NCI-H510A treated with DMSO at 0.1 percent for 48 hours (cell line): Measurements from ENCODE around the gene CACNA1C.

Experiments used
- DNase-seq: peaks from one replicate; lab custom pipeline; 2025; lab: John Stamatoyannopoulos, UW

Gene CACNA1C

DNA sequence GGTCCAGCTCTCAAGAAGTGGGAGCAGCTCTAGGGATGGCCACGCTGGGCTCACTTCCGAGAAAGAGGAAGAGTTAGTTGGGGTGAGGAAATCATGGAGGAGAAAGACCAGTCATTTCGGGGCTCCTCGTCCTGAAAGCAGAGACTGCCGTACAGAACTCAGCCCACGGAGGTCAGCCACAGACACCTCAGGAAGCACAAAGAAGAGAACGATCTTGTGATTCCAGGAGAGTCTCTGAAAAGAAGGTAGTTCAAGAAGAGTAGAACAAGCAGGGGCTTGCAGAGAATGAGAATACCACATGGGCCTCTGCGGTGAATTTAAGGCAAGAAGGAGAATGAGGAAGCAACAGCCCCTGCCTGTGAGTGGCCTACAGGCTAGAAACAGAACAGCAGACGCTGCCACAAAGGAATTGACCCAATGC, 311.9 kb downstream of the CACNA1C start:
- no peak for DNase-seq

DNA sequence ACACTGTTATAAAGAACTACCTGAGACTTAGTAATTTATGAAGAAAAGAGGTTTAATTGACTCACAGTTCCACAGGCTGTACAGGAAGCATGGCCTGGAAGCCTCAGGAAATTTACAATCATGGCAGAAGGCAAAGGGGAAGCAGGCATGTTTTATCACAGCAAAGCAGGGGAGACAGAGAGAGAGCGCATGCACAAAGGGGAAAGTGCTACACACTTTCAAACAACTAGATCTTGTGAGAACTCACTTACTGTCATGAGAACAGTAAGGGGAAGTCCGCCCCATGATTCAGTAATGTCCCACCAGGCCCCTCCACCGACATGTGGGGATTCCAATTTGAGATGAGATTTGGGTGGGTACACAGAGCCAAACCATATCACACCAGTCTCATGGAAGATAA, 313.9 kb downstream of the CACNA1C start:
- no peak for DNase-seq

DNA sequence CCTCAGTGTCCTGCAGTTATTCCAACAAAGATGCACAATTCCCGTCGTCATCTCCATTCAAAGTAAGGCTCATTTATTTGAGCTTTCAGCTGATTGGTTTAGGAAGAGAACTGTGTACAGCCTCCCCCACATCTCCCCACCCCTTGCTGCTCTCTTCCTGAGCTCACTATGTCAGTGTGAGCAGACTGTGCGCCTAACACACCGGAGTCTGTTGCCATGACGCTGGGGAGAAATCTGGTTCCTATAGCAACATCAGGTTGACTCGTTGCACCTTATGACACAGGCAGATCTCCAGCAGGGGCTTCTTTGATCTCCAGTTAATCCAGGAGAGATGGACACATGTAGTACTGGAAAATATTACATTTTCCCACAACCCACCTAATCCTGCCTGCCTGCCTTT, 319.4 kb downstream of the CACNA1C start:
- no peak for DNase-seq

DNA sequence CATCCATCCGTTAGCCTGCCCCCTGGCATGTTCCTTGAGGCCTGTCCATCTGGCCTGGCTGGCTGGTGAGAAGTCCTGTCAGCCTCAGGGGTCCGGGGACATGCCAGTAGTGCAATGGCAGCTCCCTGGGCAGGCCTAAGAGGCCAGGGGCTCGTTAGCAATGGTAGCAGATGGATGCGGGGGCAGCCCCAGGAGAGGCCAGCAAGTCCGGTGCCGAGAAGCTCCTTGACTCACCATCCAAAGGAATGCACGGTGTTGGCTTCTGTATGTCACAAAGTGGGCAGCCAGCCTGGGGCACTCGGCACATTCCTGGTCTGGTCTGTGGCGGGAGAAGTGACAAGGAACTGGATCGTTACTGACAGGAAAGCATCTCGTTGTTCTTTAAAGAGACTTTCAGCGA, 319.9 kb downstream of the CACNA1C start:
- DNase-seq: no peak

DNA sequence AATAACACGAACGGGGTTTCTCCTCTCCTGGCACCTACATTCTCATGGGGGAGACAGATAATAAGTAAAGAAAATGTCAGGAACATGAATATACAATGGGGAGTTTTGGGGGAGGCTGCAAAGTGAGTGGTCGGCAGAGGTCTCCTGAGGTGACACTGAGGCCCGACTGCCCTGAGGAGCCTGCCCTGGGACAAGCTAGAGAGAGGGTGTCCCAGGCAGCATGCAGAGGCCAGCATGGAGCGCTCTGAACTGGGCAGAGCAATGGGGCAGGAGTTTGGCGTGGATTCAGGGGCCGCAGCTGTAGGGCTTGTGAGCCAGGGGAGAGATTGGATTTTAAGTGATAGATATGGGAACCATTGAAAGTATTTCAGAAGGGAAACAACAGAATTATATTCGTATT, 320.5 kb downstream of the CACNA1C start:
- DNase-seq: no peak

DNA sequence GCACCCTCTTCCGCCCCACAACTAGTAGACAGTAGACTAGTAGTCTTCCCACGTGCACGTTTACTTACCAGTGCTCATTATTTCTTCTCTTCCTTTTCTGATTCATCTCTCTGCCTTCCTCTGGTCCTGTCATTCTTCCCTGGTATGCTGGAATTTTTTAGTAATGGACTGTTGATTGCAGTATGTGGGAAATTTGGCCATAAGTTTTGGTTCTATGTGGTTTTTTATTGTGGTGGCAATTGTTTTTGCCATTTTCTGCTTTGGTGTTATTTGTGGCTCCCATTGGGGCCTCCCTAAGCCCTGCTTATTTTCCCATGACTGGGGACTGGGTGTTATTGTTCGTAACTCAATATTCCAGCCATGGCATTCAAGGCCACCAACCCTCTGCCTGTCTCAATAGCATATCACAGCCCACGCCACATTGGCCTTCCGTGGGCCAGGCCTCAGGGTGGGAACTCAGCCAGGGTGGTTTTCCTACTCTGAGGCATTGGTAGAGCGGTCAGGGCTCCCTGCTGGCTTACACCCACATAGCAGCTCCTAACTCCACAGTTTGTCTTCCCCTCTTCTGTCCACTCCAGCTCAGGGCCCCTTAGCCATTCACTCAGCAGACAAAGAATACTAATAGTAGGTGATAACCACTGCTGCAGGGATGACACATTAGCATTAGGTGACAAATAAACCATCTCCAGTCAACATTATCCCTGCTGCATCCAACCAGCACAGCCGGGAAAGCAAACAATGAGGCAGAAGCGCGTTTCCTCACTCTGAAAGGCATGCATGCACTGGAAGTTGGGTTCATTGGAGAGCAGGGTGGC, 321.5 kb downstream of the CACNA1C start:
- no peak for DNase-seq

DNA sequence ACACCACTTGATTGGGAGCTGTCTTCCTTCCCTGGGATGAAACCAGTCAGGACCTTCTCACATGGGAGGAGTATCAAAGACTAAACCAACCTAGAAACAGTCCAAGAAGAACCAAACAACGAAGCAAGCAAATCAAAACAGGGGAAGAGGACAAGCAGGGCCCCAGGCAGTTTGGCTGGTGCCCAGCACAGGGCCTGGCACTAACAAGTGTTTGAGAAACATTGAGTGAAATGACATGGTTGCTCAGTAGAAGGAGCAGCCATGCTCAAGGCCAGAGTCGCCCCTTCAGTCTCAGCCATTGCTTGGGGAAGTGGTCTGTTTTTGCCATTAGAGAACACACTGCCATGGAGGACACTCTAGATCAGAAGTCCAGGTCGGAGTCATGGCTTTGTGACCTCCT, 323.1 kb downstream of the CACNA1C start:
- DNase-seq: no peak

DNA sequence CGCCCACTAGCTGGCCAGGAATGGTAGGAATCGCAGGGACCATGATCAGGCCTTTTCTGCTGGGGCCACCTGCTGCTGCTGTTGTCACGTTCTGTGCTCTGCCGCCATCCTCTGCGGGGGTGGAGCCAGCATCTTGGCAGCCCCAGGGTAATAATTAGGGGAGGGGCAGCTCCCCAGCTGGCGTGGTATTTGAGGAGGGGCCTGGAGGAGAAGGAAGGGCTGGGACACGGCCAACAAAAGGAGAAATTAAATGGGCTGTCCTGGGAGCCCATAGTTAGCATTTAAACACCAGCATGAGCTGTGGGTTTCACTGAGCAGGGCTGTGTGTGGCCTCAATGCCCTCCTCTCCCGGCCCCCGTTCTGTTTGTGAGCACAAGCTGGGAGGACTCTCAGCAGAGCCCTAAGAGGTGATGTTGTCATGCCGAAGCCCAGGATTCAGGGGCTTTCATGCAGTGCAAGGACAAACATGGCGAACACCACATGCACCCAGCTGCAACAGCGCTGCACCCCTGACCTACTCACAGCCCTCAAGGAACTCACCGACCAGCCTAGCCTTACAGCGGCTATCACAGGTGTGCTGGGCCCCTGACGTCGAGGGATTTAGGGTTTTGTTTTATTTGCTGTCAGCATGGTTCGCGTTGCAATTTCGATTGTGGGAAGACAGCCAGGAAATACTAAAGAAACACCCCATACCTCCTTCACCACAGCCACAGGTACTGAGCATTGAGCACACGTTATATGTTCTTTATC, 324.3 kb downstream of the CACNA1C start:
- peak; percentile 42 for DNase-seq

DNA sequence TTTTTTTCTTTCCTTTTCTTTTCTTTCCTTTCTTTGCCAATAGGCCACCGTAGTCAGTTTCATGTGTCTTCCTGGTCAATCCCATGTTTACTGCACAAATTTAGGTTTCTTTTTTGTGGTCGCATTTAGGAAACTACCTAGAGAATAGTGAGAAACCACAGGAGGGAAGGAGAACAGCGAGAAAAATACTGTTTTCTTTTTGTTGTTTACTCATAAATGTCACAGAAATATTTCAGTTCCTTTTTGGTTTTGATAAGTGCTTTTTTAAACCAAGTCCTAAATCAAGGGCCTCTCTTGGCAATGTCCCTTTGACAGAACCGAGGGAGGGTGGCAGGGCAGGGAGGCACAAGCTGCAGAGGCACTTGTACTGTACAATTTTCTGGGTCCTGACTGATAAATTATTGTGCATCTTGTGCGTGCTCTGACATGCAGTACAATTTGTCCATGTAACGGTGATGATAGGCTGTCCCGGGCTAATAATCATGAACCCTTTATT, 326.1 kb downstream of the CACNA1C start:
- no peak for DNase-seq

DNA sequence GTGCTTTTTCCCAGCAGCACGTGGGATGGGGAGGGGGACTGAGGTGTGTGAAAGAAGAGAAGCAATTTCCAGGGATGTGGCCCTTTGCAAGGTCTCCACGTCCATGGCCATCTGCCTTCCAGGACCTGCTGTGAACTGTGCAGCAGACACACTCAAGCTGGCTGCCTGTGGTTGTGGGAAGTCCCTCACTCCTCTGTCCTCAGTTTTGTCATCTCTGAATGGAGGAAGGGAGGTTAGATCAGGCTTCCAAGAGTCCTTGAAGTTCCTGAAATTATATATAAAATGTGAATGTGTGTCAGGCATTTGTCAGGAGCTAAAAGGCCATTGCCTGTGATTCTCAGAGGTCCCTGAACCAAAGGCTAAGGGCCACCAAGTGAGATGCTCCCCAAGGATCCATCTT, 328.2 kb downstream of the CACNA1C start:
- no peak for DNase-seq

DNA sequence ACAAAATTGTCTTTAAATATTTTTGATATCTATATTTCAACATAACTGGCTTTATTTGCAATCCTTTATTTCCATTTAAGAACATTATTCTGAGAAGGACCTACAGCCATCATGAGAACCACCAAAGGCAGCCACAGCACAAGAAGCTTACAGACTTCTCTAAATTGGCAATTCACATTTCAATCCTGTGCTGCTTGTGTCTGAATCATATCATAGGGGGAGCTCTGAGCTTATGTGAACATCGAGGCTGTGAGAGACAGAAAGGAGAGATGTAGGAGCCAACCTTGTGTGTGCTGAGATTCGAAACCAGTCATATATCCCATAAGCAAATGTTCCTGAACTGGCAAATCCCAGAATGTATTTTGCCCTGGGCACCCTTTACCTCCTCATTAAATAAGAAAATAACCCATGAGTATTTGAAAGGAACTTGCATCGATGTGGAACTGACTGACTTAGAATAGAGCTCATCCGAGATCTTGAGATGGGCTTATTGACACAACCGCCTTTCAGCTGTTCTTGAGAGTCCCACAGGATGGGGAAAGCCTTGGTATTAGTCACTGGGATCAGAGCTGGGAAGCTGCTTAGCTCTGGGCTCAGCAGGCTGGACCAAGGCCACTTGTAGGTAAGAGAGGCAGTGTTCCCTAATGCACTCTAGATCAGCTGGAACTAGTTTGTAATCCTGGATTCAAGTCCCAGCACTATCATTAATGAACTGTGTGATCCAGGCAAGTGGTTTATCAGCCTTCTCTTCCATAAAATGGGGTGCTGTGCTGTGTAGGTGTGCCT, 329.8 kb downstream of the CACNA1C start:
- DNase-seq: no peak

DNA sequence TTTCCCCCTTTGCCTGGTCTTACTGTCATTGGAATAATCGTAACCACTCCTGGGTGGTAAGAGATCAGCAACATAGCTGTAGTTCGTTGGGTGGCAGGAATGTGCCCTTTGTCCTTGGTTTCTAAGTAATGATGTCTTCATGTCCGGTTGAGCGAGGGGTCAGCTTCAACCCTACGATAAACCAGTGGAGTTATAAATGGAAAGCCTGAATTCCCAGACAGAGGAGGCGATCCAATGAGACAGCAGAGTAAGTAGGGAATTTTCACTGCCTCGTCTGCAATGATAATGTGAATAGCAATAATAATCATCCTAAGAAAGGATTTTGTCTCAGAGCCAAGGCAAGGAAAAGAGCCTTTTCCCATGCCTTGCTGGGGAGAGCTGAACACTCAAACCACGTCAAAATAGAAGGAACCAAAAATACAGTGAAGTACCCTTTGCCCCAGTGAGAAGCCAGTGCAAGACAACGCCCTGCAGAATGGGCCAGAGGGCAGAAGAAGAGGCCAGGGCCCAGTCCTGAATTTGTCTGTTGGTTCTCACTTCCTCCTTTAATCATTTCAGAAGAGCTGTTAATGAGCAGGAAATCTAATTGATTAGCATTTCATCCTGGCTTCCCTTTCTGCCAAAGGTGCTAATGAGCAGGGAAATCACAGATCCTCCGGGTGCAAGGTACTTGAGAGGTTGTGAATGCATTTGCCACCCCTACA, 330.7 kb downstream of the CACNA1C start:
- no peak for DNase-seq

DNA sequence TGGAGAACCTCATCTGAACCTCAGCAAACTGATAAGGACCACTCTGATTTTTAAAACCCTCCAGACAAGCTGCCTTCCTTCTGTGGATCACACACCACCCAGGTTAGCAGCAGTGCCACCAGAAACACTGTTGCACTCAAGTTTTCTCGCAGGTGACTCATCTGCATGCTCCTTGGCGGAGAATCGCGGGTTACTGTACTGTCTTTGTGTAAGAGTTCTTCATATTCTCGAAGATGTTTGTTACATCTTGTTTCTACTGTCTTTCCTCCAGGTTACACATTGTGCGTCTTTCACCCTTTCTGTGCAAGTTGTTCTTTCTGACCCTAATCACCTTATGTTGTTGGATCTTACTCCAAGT, 331.2 kb downstream of the CACNA1C start:
- DNase-seq: no peak

DNA sequence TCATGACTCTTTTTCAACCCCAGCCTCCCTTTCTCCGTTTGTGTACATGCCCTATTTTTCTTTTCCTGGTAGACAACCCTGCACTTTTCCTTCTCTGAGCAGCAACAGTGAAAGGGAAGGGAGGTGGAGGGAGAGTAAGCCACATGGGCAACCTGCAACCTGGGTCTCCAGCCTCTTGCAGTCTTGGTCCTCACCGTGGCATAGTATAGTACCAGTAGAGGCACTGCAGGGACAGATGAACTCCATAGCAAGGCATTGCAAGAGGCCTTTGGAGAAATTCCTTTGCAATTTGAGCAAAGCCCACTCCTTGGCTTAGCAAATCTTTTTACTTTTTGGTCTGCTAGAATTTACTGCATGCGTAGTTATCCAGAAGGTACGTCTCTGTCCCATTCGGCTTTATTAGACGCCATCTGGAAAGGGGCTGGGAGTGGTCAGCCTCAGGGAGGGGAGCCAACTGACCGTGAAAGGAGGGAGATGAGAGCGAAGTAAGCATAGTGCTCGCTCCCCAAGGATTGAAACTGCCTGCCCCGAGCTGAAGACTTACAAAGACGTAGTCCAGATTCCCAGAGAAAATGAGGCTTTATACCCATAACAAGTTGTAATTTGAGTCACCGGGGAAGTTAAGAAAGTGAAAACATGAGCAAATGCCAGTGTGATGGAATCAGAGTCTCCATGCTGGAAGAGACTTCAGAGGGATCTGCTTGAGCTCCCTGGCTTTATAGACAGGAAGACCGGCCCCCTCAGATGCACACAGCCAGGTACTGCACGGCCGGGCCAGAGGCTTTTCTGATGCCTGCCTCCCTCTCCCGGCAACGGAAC, 332.0 kb downstream of the CACNA1C start:
- DNase-seq: no peak

DNA sequence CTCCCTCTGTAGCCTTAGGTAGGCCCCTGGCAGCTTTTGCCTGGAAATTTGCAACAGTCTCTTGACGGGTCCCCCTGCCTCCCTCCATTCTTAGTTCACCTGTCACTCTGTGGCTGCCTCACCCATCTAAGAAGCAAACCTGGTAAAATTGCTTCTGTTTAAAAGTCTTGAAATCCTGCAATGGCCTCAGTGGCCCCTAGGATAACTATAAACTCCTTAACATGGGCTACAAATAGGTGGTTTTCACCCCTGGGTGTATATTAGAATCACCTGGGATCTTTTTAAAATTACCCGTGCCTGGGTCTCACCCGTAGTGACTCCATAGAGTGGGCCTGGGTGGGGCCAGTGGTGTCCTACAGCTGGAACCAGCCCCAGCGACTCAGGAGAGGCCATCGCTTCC, 332.7 kb downstream of the CACNA1C start:
- no peak for DNase-seq

DNA sequence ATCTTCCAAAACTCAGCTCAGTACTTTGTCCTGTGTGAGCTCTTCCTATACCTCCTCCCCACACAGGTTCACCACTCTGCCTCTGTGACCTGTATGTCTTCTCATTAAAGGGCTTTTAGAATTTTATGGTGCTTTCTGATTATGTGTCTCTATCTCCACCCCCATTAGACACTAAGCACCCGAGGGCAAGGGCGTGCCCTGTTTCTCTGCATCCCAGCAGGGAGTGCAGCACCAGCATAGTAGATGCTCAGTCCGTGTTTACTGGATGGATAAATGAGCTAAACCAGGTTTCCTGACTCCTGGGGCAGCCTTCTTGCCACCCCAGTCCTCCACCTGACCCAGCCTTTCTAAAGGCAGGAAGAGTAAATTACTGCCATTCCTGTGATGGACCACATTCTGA, 333.8 kb downstream of the CACNA1C start:
- DNase-seq: no peak

DNA sequence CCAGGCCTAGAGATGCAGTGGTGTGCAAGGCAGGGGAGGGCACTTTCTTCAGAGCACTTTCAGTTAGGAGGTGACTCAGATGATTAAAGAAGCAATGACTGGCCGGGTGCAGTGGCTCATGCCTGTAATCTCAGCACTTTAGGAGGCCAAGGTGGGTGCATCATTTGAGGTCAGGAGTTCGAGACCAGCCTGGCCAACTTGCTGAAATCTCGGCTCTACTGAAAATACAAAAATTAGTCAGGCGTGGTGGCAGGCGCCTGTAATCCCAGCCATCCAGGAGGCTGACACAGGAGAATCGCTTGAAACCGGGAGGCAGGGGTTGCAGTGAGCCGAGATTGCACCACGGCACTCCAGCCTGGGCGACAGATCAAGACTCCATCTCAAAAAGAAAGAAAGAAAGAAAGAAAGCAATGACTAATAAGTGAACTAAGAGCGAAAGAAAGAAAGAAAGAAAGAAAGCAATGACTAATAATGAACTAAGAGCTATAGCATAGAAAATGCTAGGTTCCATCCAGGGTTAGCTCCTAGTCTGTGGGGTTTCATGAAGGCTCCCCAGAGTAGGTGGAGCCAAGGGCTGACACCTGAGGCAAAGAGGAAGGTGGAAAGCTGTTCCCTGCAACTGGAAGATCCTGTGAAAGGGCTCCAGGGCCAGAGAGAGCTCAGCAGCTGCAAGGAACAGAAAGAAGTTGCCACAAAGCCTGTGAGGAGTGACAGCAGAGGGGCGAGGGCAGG, 334.5 kb downstream of the CACNA1C start:
- no peak for DNase-seq

DNA sequence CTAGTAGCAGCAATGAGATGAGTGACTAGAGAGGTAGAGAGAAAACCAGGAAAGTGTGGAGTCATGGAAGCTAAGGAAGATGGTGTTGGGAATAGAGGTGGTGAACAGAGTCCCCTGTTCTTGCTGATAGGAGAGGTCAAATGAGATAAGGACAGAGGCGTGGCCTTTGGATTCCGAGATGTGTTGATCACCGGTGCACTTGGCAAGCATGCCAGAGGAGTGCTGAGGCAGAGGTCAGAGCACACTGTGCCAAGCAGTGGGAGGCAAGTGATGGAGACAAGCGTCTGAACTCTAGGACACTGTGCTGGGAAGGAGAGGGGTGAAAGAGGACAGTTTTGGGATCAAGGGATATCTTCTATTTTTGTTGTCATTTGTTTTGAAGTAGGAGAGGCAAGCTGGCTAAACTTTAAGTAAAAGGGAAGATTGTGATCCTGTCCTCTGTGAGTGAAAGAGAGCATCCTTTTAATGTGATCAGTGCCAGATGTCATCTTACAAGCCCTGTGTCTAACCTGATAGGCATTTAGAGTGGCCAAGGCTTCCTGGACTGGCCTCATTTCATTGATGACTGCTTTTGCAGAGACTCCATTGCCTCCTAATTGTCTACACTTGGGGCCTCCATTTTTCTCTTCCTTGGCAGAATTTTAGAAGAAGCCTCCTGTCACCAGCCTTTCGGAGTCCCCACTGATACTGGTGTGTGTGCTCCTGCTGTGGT, 336.4 kb downstream of the CACNA1C start:
- DNase-seq: no peak

DNA sequence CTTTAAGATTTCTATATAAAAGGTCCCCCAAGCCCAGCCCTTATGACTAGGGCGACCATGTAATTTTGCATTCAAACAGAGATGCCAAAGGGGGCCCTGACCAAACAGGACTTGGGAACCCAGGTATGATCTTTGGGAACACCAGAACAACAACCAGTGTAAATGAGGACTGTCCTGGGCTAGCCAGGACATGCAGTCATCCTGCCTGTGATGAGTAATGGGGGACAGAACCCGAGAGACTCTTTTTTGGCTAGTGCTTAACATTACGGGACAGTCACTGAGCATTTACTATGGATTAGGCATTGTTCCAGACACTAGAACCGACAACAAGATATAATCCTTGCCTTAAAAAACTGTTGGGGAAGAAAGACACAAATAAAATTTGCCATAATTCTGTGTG, 337.3 kb downstream of the CACNA1C start:
- DNase-seq: no peak
